GM12874 (cell line): ENCODE measurements around the gene ANGPT4.

Experiments used
- TF ChIP-seq, protein P1 (sequence below): IDR thresholded peaks from 2 replicates; pipeline ENCODE4 v1.5.1; 2011; ENCODE audit warnings: low read depth, mild to moderate bottlenecking, control low read depth, low read length, moderate library complexity; ENCODE audit not compliant: insufficient read depth

The ANGPT4 gene

GRCh38 chr20:870758-871157 is 45.4 kb downstream of the ANGPT4 start:
- TF ChIP-seq, protein P1, sequence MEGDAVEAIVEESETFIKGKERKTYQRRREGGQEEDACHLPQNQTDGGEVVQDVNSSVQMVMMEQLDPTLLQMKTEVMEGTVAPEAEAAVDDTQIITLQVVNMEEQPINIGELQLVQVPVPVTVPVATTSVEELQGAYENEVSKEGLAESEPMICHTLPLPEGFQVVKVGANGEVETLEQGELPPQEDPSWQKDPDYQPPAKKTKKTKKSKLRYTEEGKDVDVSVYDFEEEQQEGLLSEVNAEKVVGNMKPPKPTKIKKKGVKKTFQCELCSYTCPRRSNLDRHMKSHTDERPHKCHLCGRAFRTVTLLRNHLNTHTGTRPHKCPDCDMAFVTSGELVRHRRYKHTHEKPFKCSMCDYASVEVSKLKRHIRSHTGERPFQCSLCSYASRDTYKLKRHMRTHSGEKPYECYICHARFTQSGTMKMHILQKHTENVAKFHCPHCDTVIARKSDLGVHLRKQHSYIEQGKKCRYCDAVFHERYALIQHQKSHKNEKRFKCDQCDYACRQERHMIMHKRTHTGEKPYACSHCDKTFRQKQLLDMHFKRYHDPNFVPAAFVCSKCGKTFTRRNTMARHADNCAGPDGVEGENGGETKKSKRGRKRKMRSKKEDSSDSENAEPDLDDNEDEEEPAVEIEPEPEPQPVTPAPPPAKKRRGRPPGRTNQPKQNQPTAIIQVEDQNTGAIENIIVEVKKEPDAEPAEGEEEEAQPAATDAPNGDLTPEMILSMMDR: no peak

DNA sequence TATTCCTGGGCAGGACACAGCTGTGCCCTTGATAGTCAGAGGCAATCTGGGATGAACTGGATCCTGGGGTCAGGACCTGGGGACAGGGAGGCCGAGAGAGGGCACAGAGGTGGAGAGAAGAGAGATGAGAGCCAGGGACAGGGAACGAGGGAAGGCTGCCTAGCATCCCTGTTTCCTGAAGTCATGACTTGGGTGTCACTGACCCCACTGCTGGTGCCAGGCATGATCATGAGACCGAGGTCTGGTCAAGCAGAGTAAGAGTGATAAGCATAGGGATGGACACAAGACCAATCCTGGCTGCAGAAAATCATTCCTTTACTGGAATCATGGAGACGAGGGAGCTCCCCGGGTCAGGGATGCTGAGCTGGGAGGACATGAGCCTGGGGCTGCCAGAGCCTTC is 46.5 kb downstream of the ANGPT4 start:
- TF ChIP-seq, protein P1: no peak

DNA sequence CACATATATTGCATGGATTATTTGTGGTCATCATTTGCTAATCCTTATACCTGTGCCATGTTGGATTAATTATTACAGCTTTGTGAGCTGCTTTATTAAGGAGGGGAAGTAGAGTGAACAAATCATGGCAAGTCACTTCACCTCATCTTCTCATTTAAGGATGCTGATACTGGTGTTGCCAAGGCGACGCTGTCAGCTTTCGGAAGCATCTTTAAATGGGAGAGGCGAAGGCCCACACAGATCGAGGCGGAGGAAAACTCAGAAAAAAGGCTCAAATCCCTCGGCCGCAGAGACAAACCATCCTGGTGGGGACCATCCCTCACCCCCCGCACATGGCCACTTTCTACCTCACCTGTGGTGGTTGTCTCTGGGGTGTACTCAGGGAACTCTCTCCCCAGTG is 47.9 kb downstream of the ANGPT4 start:
- TF ChIP-seq, protein P1: no peak

- TF ChIP-seq, protein P1: no peak
These were observed 50.7 kb downstream of the ANGPT4 start for GRCh38 chr20:865440-865839.

GRCh38 chr20:860891-861290 is 55.2 kb downstream of the ANGPT4 start:
- TF ChIP-seq, protein P1: no peak

DNA sequence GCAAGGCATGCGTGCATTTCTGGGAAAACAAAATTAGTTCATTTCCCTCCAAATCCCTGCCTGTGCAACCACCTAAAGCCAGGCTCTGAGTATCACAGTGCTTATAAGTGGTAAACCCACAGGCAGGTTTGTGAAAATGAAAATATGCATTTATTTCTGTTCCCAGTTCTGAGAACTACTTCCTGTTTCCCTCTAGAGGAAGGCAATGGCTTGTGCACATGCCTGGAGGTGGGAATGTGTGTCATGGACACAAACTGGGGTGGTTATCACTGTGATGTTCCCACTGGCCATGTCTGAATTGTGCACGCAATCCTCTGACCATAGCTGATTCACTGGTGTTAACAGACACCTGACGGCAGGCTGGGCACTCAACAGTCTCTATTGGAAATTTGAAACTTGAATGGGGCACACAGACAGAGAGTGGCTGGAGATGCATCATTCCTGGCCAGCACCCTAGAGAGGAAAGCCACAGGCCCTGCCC is 56.3 kb downstream of the ANGPT4 start:
- TF ChIP-seq, protein P1: no peak

- TF ChIP-seq, protein P1: no peak
These were observed 58.1 kb downstream of the ANGPT4 start for GRCh38 chr20:858011-858410.
